Karpas-422 (cell line): ENCODE measurements around the gene MDFI. TPM values are rescaled to one million over a fixed set of nuclear protein-coding genes. Genes with fewer than 3 reads are reported as not detected.

Experiments
- DNase-seq: peaks from one replicate; pipeline ENCODE4 v3.0.0-alpha.2; 2015
- H2AFZ ChIP-seq: fragments of 200-600 bp; sonication (generic); 2 replicates; pipeline ENCODE4 v1.6.1; 2014; ENCODE audit warnings: antibody characterized with exemption, low read length, mixed read lengths
- H3K27ac ChIP-seq: fragments of 200-600 bp; sonication (generic); 2 replicates; pipeline ENCODE4 v1.5.1; 2014; ENCODE audit warnings: mild to moderate bottlenecking, low read length, moderate library complexity
- H3K27me3 ChIP-seq: fragments of 200-600 bp; sonication (generic); 2 replicates; pipeline ENCODE4 v1.6.1; 2014; ENCODE audit warnings: low read length, mixed read lengths
- H3K36me3 ChIP-seq: fragments of 200-600 bp; sonication (generic); 2 replicates; pipeline ENCODE4 v1.6.1; 2014; ENCODE audit warnings: low read length, mixed read lengths; ENCODE audit not compliant: insufficient read depth
- H3K4me1 ChIP-seq: fragments of 200-600 bp; sonication (generic); 2 replicates; pipeline ENCODE4 v1.6.1; 2014; ENCODE audit warnings: mild to moderate bottlenecking, low read length, mixed read lengths
- H3K4me2 ChIP-seq: fragments of 200-600 bp; sonication (generic); 2 replicates; pipeline ENCODE4 v1.6.1; 2014; ENCODE audit warnings: low read length, low read depth, mild to moderate bottlenecking; ENCODE audit not compliant: poor library complexity, severe bottlenecking
- H3K4me3 ChIP-seq: fragments of 200-600 bp; sonication (generic); 2 replicates; pipeline ENCODE4 v1.5.1; 2014; ENCODE audit warnings: mild to moderate bottlenecking, antibody characterized with exemption, low read length, mixed read lengths
- H3K79me2 ChIP-seq: fragments of 200-600 bp; sonication (generic); 2 replicates; pipeline ENCODE4 v1.6.1; 2014; ENCODE audit warnings: mild to moderate bottlenecking, low read length, mixed read lengths
- H3K9ac ChIP-seq: fragments of 200-600 bp; sonication (generic); 2 replicates; pipeline ENCODE4 v1.6.0; 2014; ENCODE audit warnings: low read length
- H3K9me2 ChIP-seq: fragments of 200-600 bp; sonication (generic), shearing (Covaris generic); replicated peaks from 2 replicates; pipeline ENCODE4 v1.6.0; 2014; ENCODE audit warnings: mild to moderate bottlenecking, low read length, moderate library complexity; ENCODE audit not compliant: insufficient read depth
- H3K9me3 ChIP-seq: fragments of 300-700, 200-600 bp; sonication (generic); 2 replicates; pipeline ENCODE4 v1.6.1; 2014; ENCODE audit warnings: low read length, mixed read lengths
- H4K20me1 ChIP-seq: fragments of 200-600 bp; sonication (generic); 2 replicates; pipeline ENCODE4 v1.6.1; 2014; ENCODE audit warnings: mild to moderate bottlenecking, antibody characterized with exemption, low read length, low read depth; ENCODE audit not compliant: insufficient read depth
- total RNA-seq: library from RNA; depleted of rRNA; stranded (reverse); fragments of >200 nt; shearing (Covaris generic); gene quantifications from 2 replicates; pipeline ENCODE4 v1.2.3, GENCODE V29; 2014; ENCODE audit warnings: low replicate concordance

The MDFI gene
- total RNA-seq, 1 experiment from 2014 or later: not detected

- Histone ChIP-seq H3K4me1 (no peaks in the 10 kb centered on the region), H3K9me3 (no peaks in the 10 kb centered on the region), H4K20me1 (no peaks in the 10 kb centered on the region), H3K9ac (no peak overlapping the region), H3K9me2 (no peaks in the 10 kb centered on the region), H3K4me3 (no peak overlapping the region), H3K79me2 (no peaks in the 10 kb centered on the region), H3K36me3 (no peaks in the 10 kb centered on the region), H3K27me3 (no peaks in the 10 kb centered on the region), H2AFZ (no peak overlapping the region), H3K27ac (no peak overlapping the region), H3K4me2 (no peak overlapping the region)
- no peak for DNase-seq
Observed at GRCh38 chr6:41652866-41653652, 14.8 kb downstream of the MDFI start.

GRCh38 chr6:41653691-41654090 lies 15.4 kb downstream of the MDFI start:
- Histone ChIP-seq H3K27ac (no peak overlapping the region), H3K4me2 (no peak overlapping the region), H3K9me3 (no peaks in the 10 kb centered on the region), H3K9ac (no peak overlapping the region), H3K4me1 (no peaks in the 10 kb centered on the region), H4K20me1 (no peaks in the 10 kb centered on the region), H3K9me2 (no peaks in the 10 kb centered on the region), H2AFZ (no peak overlapping the region), H3K27me3 (no peaks in the 10 kb centered on the region), H3K79me2 (no peaks in the 10 kb centered on the region), H3K4me3 (no peak overlapping the region), H3K36me3 (no peaks in the 10 kb centered on the region)
- no peak for DNase-seq

GRCh38 chr6:41654151-41654697 lies 16.0 kb downstream of the MDFI start:
- H3K27ac ChIP-seq: no peak overlapping the region
- no peaks in the 10 kb centered on the region for H3K9me2 ChIP-seq
- no peaks in the 10 kb centered on the region for H3K79me2 ChIP-seq
- H3K36me3 ChIP-seq: no peaks in the 10 kb centered on the region
- H3K4me3 ChIP-seq: no peak overlapping the region
- no peak for DNase-seq
- no peaks in the 10 kb centered on the region for H3K9me3 ChIP-seq
- H3K4me2 ChIP-seq: no peak overlapping the region
- H2AFZ ChIP-seq: no peak overlapping the region
- no peaks in the 10 kb centered on the region for H3K27me3 ChIP-seq
- no peaks in the 10 kb centered on the region for H3K4me1 ChIP-seq
- no peak overlapping the region for H3K9ac ChIP-seq
- no peaks in the 10 kb centered on the region for H4K20me1 ChIP-seq

GRCh38 chr6:41654698-41655151 lies 16.5 kb downstream of the MDFI start:
- H3K4me3 ChIP-seq: no peak overlapping the region
- H3K79me2 ChIP-seq: no peaks in the 10 kb centered on the region
- no peak for DNase-seq
- H3K9me2 ChIP-seq: no peaks in the 10 kb centered on the region
- no peaks in the 10 kb centered on the region for H3K4me1 ChIP-seq
- H2AFZ ChIP-seq: no peak overlapping the region
- H3K9me3 ChIP-seq: no peaks in the 10 kb centered on the region
- no peaks in the 10 kb centered on the region for H4K20me1 ChIP-seq
- no peak overlapping the region for H3K9ac ChIP-seq
- no peak overlapping the region for H3K27ac ChIP-seq
- H3K36me3 ChIP-seq: no peaks in the 10 kb centered on the region
- H3K4me2 ChIP-seq: no peak overlapping the region
- H3K27me3 ChIP-seq: no peaks in the 10 kb centered on the region

GRCh38 chr6:41655176-41655575 lies 16.9 kb downstream of the MDFI start:
- Histone ChIP-seq H3K4me3 (no peak overlapping the region), H3K79me2 (no peaks in the 10 kb centered on the region), H3K36me3 (no peaks in the 10 kb centered on the region), H3K9ac (no peak overlapping the region), H4K20me1 (no peaks in the 10 kb centered on the region), H3K4me1 (no peaks in the 10 kb centered on the region), H2AFZ (no peak overlapping the region), H3K27ac (no peak overlapping the region), H3K9me3 (no peaks in the 10 kb centered on the region), H3K4me2 (no peak overlapping the region), H3K9me2 (no peaks in the 10 kb centered on the region), H3K27me3 (no peaks in the 10 kb centered on the region)
- DNase-seq: no peak

GRCh38 chr6:41655646-41656001 lies 17.4 kb downstream of the MDFI start:
- Histone ChIP-seq H3K36me3 (no peaks in the 10 kb centered on the region), H3K4me2 (no peak overlapping the region), H3K4me1 (no peaks in the 10 kb centered on the region), H3K9ac (no peak overlapping the region), H4K20me1 (no peaks in the 10 kb centered on the region), H3K27me3 (no peaks in the 10 kb centered on the region), H2AFZ (no peak overlapping the region), H3K9me2 (no peaks in the 10 kb centered on the region), H3K79me2 (no peaks in the 10 kb centered on the region), H3K27ac (no peak overlapping the region), H3K9me3 (no peaks in the 10 kb centered on the region), H3K4me3 (no peak overlapping the region)
- no peak for DNase-seq

- no peak overlapping the region for H3K4me2 ChIP-seq
- no peak overlapping the region for H3K4me3 ChIP-seq
- H3K79me2 ChIP-seq: no peaks in the 10 kb centered on the region
- no peaks in the 10 kb centered on the region for H3K4me1 ChIP-seq
- no peak overlapping the region for H3K27ac ChIP-seq
- DNase-seq: no peak
- H3K36me3 ChIP-seq: no peaks in the 10 kb centered on the region
- no peak overlapping the region for H2AFZ ChIP-seq
- H3K9ac ChIP-seq: no peak overlapping the region
- no peaks in the 10 kb centered on the region for H3K9me3 ChIP-seq
- H4K20me1 ChIP-seq: no peaks in the 10 kb centered on the region
- no peaks in the 10 kb centered on the region for H3K9me2 ChIP-seq
- no peaks in the 10 kb centered on the region for H3K27me3 ChIP-seq
Observed at GRCh38 chr6:41656002-41656691, 17.9 kb downstream of the MDFI start.
